GM12878 (cell line): ENCODE data around the gene SELENOS. TPM values are rescaled to one million over a fixed set of nuclear protein-coding genes. Genes with fewer than 3 reads are reported as not detected.

Experiments
- ATAC-seq: fragments of 200-7000 bp; cut with Tn5 transposase; 3 replicates; pipeline ENCODE4 v1.9.1; 2020; ENCODE audit warnings: mild to moderate bottlenecking, moderate library complexity
- BruUV-seq: library from RNA; stranded (reverse); fragments of 400-500 nt; replicated peaks from 2 replicates; lab custom pipeline; 2021; lab: Mats Ljungman, UMichigan
- CTCF ChIA-PET: fragments of 300-600 bp; sonication (Branson Sonifier 250); formaldehyde crosslinking; extraction: SDS; loops from one replicate; lab custom pipeline; 2021; ENCODE audit warnings: inconsistent platforms; lab: Yijun Ruan, JAX
- POLR2A ChIA-PET: fragments of 350-600 bp; formaldehyde crosslinking; extraction: SDS; loops from one replicate; lab custom pipeline; 2021; ENCODE audit warnings: inconsistent platforms; lab: Charles Lee
- RAD21 ChIA-PET: fragments of 300-600 bp; sonication (Branson Sonifier 250); formaldehyde crosslinking; loops from one replicate; lab custom pipeline; 2023; ENCODE audit warnings: antibody characterized with exemption; ENCODE audit not compliant: unreplicated experiment; lab: Charles Lee
- SMC1A ChIA-PET: fragments of 300-600 bp; sonication (Branson Sonifier 250); formaldehyde crosslinking; loops from one replicate; lab custom pipeline; 2023; ENCODE audit not compliant: unreplicated experiment, uncharacterized antibody; lab: Charles Lee
- DNase-seq: peaks from one replicate; pipeline ENCODE4 v3.0.0-alpha.2; 2011; ENCODE audit warnings: low read depth, low spot score
- FAIRE-seq: peaks from 3 replicates; lab custom pipeline; 2011; peaks lifted over from hg19 to GRCh38; lab: Jason Lieb, UNC
- H2AFZ ChIP-seq: 2 replicates; pipeline ENCODE4 v1.6.0; 2011; ENCODE audit warnings: low read depth, low read length, control low read depth; ENCODE audit not compliant: control insufficient read depth
- H3K27ac ChIP-seq: 2 replicates; pipeline ENCODE4 v1.5.1; 2011; ENCODE audit warnings: control low read depth; ENCODE audit not compliant: control insufficient read depth, insufficient read depth
- H3K27me3 ChIP-seq, 2 experiments: replicated peaks in 1 of 2; 2 replicates each; pipeline versions ENCODE4 v1.6.0 to v1.6.1; 2011; ENCODE audit warnings: low read length in 1 of 2; ENCODE audit not compliant: control insufficient read depth in 2 of 2, insufficient read depth in 2 of 2
- H3K36me3 ChIP-seq, 2 experiments: 2 replicates each; pipeline ENCODE4 v1.5.1; 2011; ENCODE audit warnings: low read length in 1 of 2; ENCODE audit not compliant: control insufficient read depth in 2 of 2, insufficient read depth in 2 of 2
- H3K4me1 ChIP-seq: 2 replicates; pipeline ENCODE4 v1.6.1; 2011; ENCODE audit warnings: mild to moderate bottlenecking, low read length, moderate library complexity, mixed read lengths; ENCODE audit not compliant: control insufficient read depth, insufficient read depth
- H3K4me2 ChIP-seq: 2 replicates; pipeline ENCODE4 v1.6.0; 2011; ENCODE audit warnings: control low read depth; ENCODE audit not compliant: control insufficient read depth, insufficient read depth
- H3K4me3 ChIP-seq: fragments of 200-600 bp; sonication (generic); 2 replicates; pipeline ENCODE4 v1.5.1; 2016
- H3K79me2 ChIP-seq: 2 replicates; pipeline ENCODE4 v1.6.0; 2011; ENCODE audit warnings: low read length; ENCODE audit not compliant: control insufficient read depth, insufficient read depth
- H3K9ac ChIP-seq: 2 replicates; pipeline ENCODE4 v1.8.0; 2011; ENCODE audit warnings: low read length, control low read depth, mixed read lengths; ENCODE audit not compliant: control insufficient read depth, insufficient read depth
- H3K9me3 ChIP-seq: replicated peaks from 3 replicates; pipeline ENCODE4 v1.5.1; 2011; ENCODE audit warnings: mild to moderate bottlenecking, low read length; ENCODE audit not compliant: control insufficient read depth, insufficient read depth
- H4K20me1 ChIP-seq: 2 replicates; pipeline ENCODE4 v1.6.0; 2011; ENCODE audit not compliant: control insufficient read depth, insufficient read depth
- CBX3 ChIP-seq: fragments of 200-600 bp; sonication (generic); IDR thresholded peaks from 2 replicates; pipeline ENCODE4 v1.6.1; 2016; ENCODE audit warnings: low read depth, borderline replicate concordance
- E2F4 ChIP-seq: IDR thresholded peaks from 2 replicates; pipeline ENCODE4 v1.6.1; 2012; ENCODE audit warnings: low read depth, low read length, improper control_type of control experiment
- EGR1 ChIP-seq, 2 experiments: IDR thresholded peaks; 1 replicate in 1 of 2; 2 replicates in 1 of 2; pipeline ENCODE4 v1.6.1; 2011 to 2012; ENCODE audit warnings: low read depth in 2 of 2, low read length in 2 of 2, borderline replicate concordance in 1 of 2, mild to moderate bottlenecking in 1 of 2, moderate library complexity in 1 of 2
- EZH2 ChIP-seq: IDR thresholded peaks from 2 replicates; pipeline ENCODE4 v1.6.1; 2012; ENCODE audit warnings: low read depth, mild to moderate bottlenecking, control low read depth, inconsistent platforms, low read length, borderline replicate concordance; ENCODE audit not compliant: control insufficient read depth
- GATAD2B ChIP-seq: fragments of 450-650 bp; conservative IDR thresholded peaks from 2 replicates; pipeline ENCODE4 v1.6.1; 2017; ENCODE audit warnings: low read depth, mild to moderate bottlenecking, moderate library complexity
- IKZF1 ChIP-seq: fragments of 450-650 bp; conservative IDR thresholded peaks from 2 replicates; pipeline ENCODE4 v1.6.1; 2017; ENCODE audit warnings: antibody characterized with exemption, mild to moderate bottlenecking
- KAT2A ChIP-seq: conservative IDR thresholded peaks from 2 replicates; pipeline ENCODE4 v1.6.1; 2011; ENCODE audit warnings: low read depth, low read length; ENCODE audit not compliant: control insufficient read depth
- MYB ChIP-seq: fragments of 150-350 bp; IDR thresholded peaks from 2 replicates; pipeline ENCODE4 v1.6.1; 2014; ENCODE audit warnings: mild to moderate bottlenecking, low read depth, low read length, borderline replicate concordance
- NFXL1 ChIP-seq: fragments of 450-650 bp; IDR thresholded peaks from 2 replicates; pipeline ENCODE4 v1.6.1; 2017; ENCODE audit warnings: antibody characterized with exemption, mild to moderate bottlenecking, borderline replicate concordance
- NFYB ChIP-seq: IDR thresholded peaks from 2 replicates; pipeline ENCODE4 v1.6.1; 2011; ENCODE audit warnings: low read depth, mild to moderate bottlenecking, low read length, improper control_type of control experiment, moderate library complexity; ENCODE audit not compliant: insufficient read depth
- POLR2AphosphoS5 ChIP-seq: IDR thresholded peaks from 2 replicates; pipeline ENCODE4 v1.6.1; 2011; ENCODE audit warnings: mild to moderate bottlenecking, low read length, inconsistent platforms
- SMARCA5 ChIP-seq: fragments of 450-650 bp; IDR thresholded peaks from 2 replicates; pipeline ENCODE4 v1.6.1; 2017; ENCODE audit warnings: mild to moderate bottlenecking
- SREBF1 ChIP-seq: IDR thresholded peaks from 2 replicates; pipeline ENCODE4 v1.6.1; 2012; ENCODE audit warnings: mild to moderate bottlenecking, low read length
- ZNF217 ChIP-seq: fragments of 450-650 bp; IDR thresholded peaks from 2 replicates; pipeline ENCODE4 v1.6.1; 2017; ENCODE audit warnings: antibody characterized with exemption, mild to moderate bottlenecking
- ZNF592 ChIP-seq: fragments of 450-650 bp; IDR thresholded peaks from 2 replicates; pipeline ENCODE4 v1.6.1; 2017; ENCODE audit warnings: mild to moderate bottlenecking, moderate library complexity
- WGBS: methylation state at CpG from one replicate; pipeline ENCODE4 v1.1.6; 2016; ENCODE audit warnings: low lambda C conversion rate; ENCODE audit not compliant: insufficient replicate concordance, insufficient coverage; ENCODE audit errors: missing lambda C conversion rate; 5-methylcytosine and 5-hydroxymethylcytosine counted together
- in situ Hi-C: fragments of 300-500 bp; cut with MboI; formaldehyde crosslinking; loops from 9 replicates; pipeline ENCODE4 v1.14.3; 2018; ENCODE audit warnings: mixed read lengths
- intact Hi-C: fragments of 100-400 bp; cut with micrococcal nuclease; formaldehyde crosslinking; loops from one replicate; pipeline ENCODE4 v1.14.2; 2022; ENCODE audit not compliant: unreplicated experiment
- polyA plus RNA-seq, 11 experiments: library from polyadenylated mRNA; depleted of rRNA in 4 of 11; unstranded in 6 of 11; stranded (reverse) in 5 of 11; fragments of >200 nt; fragmentation: Nextera tagmentation in 4 of 11; fragmentation: Illumina TruSeq in 1 of 11; extraction: Ambion mirVana in 4 of 11; extraction: Trizol in 1 of 11; gene quantifications; 1 replicate in 1 of 11; 2 replicates in 10 of 11; pipeline versions ENCODE4 v1.2.1 to v1.2.3, GENCODE V29; 2011 to 2016; ENCODE audit warnings: inconsistent platforms in 2 of 11, missing spikeins in 2 of 11, low read depth in 1 of 11
- total RNA-seq, 4 experiments: library from RNA; depleted of rRNA in 3 of 4; stranded (reverse); fragments of >200 nt in 3 of 4; fragmentation: Illumina TruSeq in 1 of 4; extraction: Trizol in 1 of 4; gene quantifications; 2 replicates each; pipeline versions ENCODE4 v1.2.1 to v1.2.3, GENCODE V29; 2013 to 2021

SELENOS gene
- total and polyA plus RNA-seq, 10 of the 15 experiments (the other 5 are each of a cell fraction or from before 2014, with no cell fraction given), result 25.8 to 90.1 (median 37.3) TPM

GRCh38 chr15:101252836-101253235 lies 24.4 kb downstream of the SELENOS start (continued):
- TF ChIP-seq SMARCA5, result no peak
- TF ChIP-seq E2F4, result no peak
- TF ChIP-seq IKZF1, result no peak

GRCh38 chr15:101251830-101252820 lies 25.2 kb downstream of the SELENOS start, which contains the start of gene CHSY1:
TSS of gene CHSY1 (minus strand) at chr15:101252048. CDS start at chr15:101251456, 592 bp downstream.
- peak within 1 kb of the TSS; percentile 91 for H3K4me3 ChIP-seq
- peak within 1 kb of the TSS; percentile 85 for H2AFZ ChIP-seq
- H3K4me2 ChIP-seq, result peak within 1 kb of the TSS; percentile 95
- in situ Hi-C loops (no loop called here), intact Hi-C loops (loop anchor here (2.0 kb wide), 2 partner anchors 63 to 125 kb away; no protein-coding TSS in a partner anchor)
- peak within 1 kb of the TSS; percentile 69 for H3K9ac ChIP-seq
- TSS peak; percentile 82 for BruUV-seq
- H3K27me3 ChIP-seq, result no peaks in the 10 kb centered on the region
- 1% methylated on average over 102 of the region's 108 CpGs for WGBS
- no peaks in the 10 kb centered on the region for H4K20me1 ChIP-seq
- POLR2A ChIA-PET, result interaction anchor here (0.6 to 1.7 kb wide), 18 partner anchors 9 to 1686 kb away, joined by 3 to 10 read pairs (median 4); partner anchors contain the start of gene SNRPA1
- no peaks in the 10 kb centered on the region; the same call in 1 of the 2 replicates for H3K4me1 ChIP-seq
- ATAC-seq (peak; percentile 80), DNase-seq (peak; percentile 57), FAIRE-seq (no peak)
- CTCF ChIA-PET, result interaction anchor here (0.6 to 6.5 kb wide), 16 partner anchors 10 to 236 kb away, joined by 3 to 47 read pairs (median 4); no protein-coding TSS in a partner anchor
- H3K36me3 ChIP-seq, result no peaks in the 10 kb centered on the region
- H3K27ac ChIP-seq, result peak within 1 kb of the TSS; percentile 43
- peaks cover 37% of the 10 kb centered on the region for H3K79me2 ChIP-seq
- SMC1A ChIA-PET, result interaction anchor here (0.6 to 3.2 kb wide), 13 partner anchors 10 to 229 kb away, joined by 3 to 23 read pairs (median 4); no protein-coding TSS in a partner anchor
- RAD21 ChIA-PET, result interaction anchor here (0.8 to 2.4 kb wide), 25 partner anchors 8 to 329 kb away, joined by 3 to 19 read pairs (median 4); no protein-coding TSS in a partner anchor
- no peaks in the 10 kb centered on the region for H3K9me3 ChIP-seq
- TF ChIP-seq MYB (no peak), ZNF592 (0 out of 2 replicates have a peak, but pooled peaks have one; percentile 30), EZH2 (no peak), KAT2A (no peak), NFXL1 (0 out of 2 replicates have a peak, but pooled peaks have one; percentile 43), CBX3 (no peak), NFYB (peak; percentile 80; the same call in 1 of the 2 replicates), POLR2AphosphoS5 (peak; percentile 81), SREBF1 (no peak), GATAD2B (peak; percentile 98), ZNF217 (no peak), EGR1 (IDR thresholded peaks at IDR 0.05; ENCODE audit: borderline replicate concordance in 1 of 2, low read depth in 2 of 2, low read length in 2 of 2) (peak in 1 of 2 experiments; percentile 76; a peak in 1 of 3 replicates)
